DMS 273 treated with DMSO at 0.1 percent for 48 hours (cell line): ENCODE data around the gene AGAP3.
A peak's percentile ranks its signal among the peaks of the same experiment; 100 is the strongest.

Source experiments
- DNase-seq: peaks from one replicate; lab custom pipeline; 2025; lab: John Stamatoyannopoulos, UW

AGAP3 gene

DNA sequence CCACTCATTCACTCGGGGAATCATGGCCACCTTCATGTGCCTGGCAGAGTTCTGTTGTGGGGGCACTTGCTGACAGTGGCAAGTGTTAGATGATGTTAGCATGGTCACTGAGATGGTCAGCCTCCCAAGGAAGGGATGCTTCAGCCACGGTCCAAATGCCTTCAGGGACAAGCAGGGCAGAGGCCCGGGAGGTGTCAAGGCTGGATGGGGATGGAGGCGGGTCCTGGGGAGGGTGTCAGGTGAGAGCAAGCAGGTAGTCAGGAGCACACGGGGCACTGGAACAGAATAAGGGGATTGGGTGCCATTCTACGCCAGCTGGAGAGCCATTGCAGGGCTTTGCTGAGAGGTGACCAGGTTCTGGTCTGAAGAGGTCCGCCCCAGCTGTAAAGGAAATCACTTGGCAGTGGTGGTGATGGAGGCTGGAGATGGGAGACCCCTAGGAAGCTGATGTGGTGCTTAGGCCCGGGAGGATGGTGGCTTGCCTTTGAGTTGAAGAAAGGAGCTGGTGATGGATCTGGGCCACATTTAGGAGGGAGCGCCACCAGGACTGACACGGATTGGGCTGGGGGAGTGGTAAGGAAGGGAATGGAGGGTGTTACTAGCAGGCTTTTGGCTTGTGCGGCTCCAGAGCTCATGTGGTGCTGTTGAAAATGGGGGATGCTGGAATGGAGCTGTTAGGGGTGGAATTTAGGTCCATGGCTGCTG is 24.1 kb downstream of the AGAP3 start:
- peak; percentile 24 for DNase-seq

DNA sequence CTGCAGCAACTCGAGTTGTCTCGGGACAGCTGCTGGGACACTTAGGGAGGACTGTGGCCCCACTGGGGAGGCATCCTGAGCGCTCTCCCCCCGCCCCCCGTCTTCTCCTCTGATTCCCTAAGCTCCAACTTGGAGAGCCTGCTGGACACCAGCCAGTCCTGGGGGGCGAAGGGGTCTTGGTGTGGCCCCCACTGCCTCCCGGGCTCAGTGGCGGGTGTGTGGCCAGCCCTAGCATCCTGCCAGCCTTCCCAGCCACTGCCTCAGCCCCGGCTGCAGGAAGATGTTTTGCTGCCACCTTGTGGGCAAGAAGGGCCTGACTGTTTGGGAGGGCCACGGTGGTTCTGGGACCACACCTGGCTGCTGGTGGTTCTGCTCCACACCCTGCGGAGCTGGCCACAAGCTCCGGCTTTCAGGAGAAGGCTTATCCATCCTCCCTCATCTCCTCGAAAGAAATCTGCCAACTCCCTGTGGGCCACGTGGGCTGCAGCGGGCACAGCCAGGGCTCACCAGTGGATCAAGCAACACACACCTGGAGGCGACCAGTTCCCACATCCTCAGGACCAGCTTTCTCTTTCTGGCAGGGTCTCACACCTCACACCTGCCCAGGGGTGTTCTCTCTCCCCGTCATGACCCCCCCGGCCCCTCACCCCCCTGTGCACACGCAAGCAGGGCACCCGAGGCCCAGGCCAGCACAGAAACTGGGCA is 24.8 kb downstream of the AGAP3 start:
- no peak for DNase-seq

DNA sequence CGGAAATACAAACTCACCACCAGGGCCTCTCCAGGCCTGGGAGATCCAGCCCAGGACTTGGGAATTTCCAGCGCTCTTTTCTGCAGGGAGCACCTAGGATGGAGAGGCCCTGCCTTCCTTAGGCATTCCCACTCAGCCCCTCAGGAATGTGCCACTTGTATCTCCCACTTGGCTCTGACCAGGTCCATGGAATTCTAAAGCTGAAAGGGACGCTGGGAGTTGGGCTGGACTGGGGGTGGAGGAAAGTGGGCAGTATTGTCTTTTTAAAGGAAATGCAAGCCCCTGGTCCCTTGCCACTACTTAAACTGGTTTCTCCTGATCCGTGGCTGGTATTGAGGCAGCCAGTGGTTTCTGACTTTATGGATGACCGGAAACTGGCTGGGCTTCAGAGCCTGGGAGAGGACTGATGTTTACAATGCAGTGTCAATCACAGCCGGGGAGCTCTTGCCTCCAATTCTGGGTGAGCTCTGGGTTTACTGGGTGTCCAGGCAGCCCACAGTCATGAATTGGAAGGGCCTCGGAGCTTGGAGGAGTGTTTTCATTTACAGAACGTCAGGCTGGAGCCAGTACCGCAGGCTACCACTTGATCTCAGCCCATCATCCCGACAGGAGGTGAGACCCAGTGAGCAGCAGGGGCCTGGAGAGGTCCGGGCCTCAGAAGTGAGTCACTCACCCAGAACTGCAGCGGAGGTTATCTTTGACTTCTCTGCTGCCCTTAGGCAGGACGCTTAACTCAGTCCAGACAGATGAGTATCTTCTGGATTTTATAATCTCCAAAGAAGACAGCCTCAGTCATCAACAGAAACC is 27.3 kb downstream of the AGAP3 start:
- no peak for DNase-seq

DNA sequence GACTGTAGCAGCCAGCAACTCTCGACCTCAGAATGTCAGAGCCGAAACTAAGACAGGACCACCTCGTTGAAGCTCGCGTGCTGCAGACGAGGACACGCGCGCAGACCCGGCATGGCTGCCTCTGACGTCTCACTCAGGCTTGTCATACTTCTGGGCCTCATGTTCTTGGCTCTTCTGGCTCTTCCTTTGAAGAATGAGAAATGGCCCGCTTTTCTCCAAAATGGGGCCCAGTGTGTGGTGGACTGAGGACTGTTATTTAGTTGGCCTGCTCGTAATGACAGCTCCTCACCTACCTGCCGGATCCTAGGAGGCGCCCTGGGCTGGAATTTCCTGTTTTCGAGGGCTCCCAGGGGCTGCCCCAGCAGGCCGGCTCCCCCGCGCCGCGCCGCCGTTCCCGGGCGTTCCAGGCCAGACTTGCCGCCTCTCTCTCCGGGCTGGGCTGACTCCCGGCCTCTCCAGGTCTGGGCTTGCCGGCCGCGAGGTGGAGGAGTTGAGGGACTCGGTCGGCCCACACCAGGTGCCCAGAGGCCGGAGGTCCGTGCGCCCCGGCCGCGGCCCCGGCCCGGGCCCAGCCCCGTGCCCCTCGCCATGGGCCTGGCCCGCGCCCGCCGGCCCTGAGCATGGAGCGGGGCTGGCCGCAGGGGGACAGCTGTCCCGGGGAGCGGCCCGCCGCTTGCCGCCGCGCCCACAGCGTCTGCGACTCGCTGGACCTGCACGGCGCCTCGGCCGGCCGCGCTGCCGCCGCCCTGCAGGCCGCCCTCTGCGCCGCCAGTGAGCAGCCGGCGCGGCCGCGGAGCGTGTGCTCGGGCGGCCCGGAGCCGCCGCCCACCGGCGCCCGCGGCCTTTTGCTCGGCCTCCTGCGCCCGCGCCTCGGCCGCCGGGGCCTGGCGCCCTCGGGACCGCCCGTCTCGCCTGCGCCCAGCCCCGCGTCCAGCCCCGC is 28.1 kb downstream of the AGAP3 start:
- DNase-seq: no peak

DNA sequence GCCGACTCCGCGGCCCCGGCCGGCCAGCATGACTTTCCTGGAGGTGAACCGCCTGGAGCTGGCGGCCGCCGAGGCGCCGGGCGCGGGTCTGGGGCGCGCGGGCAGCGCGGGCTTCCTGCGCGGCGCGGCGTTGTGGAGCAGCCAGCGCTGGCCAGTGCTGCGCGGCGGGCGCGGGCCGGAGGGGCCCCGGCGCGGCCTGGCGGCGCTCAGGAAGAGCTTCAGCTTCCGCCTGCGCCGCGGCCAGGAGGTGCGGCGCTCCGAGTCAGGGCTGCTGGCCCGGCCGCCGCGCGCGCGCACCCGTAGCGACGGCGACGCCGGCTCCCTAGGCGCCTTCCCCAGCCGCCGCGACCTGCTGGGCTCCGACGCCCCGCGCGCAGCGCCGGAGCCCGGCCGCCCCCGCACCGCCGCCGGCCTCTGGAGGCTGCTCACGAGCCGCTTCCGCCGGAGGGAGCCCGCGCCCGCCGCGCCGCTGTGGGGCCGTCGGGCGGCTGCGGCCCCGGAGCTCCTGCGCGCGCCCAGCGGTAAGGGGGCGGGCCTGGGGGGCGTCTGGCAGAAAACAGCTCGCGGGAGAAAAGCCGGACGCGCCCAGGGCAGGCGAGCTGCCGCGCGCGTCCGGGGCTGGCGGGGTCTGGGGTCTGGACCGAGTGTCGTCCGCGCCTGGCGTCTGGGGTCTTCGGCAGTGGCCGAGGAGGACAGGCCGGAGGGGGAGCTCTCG is 29.0 kb downstream of the AGAP3 start:
- DNase-seq: no peak

DNA sequence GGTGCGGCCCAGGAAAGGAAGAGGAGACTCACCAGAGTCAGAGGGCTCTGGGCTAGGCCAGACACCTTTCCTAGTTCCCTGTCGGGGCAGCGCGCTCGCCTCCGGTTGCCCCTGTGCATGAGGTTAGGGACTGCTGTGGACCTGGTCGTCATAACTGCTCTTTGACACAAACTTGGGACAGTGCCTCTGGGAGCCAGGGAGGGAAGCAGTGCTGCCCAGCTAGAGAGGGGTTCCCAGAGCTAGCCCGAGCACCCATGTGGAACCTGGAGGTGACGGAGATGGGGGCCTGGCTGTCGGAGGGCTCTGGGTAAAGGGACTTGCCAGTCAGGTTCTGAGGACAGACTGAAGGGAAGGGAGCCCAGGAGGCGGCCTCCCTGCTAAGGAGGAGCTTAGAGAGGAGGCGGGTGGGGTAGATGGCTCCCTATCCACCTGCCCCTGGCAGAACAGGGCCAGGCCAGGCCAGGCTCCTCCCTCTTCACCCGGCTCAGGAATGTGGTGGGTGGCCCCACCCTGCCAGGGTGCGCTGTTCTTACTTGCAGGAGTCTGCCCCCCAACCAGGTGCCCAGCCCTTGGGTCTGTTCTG is 29.7 kb downstream of the AGAP3 start:
- no peak for DNase-seq

DNA sequence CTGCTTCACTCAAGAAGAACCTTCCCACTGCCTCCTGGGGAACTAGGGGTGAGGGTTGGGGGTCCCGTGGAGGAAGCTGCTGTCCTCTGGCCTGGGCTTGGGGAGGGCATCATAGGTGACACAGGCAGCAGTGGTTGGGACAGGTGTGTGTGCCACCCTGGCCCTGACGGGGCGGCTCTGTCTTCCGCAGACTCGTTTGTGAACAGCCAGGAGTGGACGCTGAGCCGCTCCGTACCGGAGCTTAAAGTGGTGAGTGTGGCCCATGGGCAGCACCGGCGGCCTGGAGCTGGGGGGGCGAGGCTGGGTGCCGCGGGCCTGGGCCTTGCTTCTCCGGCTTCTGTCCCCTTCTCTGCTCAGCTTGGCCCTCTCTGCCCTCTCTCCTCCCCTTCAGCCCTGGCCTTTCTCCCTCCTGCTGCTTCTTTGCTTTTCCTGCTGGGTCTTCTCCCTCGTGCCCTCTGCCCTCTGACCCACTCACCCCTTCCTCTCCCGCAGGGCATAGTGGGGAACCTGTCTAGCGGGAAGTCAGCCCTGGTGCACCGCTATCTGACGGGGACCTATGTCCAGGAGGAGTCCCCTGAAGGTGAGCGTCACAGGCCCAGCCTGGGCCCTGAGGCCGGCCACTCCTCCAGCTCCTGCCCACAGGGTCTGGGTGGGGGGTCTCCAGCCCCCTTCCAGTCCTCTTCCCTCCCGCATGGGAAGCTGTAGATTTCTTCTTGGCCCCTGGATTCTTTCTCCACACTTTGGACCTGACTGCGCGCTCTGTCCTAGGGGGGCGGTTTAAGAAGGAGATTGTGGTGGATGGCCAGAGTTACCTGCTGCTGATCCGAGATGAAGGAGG is 30.5 kb downstream of the AGAP3 start:
- no peak for DNase-seq

DNA sequence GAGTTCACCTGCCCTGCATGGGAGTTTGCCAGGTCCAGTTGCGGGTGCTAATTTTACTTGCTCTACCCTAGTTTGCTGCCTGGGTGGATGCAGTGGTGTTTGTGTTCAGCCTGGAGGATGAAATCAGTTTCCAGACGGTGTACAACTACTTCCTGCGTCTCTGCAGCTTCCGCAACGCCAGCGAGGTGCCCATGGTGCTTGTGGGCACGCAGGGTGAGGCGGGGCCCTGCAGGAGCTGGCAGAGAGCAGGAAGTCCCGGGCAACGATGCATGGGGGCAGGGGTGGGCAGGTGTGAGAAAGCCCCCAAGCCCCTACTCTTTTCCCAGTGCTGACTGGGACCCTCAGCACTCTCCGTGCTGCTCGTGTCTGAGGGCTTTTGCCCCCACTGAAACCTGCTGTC is 31.3 kb downstream of the AGAP3 start:
- no peak for DNase-seq

DNA sequence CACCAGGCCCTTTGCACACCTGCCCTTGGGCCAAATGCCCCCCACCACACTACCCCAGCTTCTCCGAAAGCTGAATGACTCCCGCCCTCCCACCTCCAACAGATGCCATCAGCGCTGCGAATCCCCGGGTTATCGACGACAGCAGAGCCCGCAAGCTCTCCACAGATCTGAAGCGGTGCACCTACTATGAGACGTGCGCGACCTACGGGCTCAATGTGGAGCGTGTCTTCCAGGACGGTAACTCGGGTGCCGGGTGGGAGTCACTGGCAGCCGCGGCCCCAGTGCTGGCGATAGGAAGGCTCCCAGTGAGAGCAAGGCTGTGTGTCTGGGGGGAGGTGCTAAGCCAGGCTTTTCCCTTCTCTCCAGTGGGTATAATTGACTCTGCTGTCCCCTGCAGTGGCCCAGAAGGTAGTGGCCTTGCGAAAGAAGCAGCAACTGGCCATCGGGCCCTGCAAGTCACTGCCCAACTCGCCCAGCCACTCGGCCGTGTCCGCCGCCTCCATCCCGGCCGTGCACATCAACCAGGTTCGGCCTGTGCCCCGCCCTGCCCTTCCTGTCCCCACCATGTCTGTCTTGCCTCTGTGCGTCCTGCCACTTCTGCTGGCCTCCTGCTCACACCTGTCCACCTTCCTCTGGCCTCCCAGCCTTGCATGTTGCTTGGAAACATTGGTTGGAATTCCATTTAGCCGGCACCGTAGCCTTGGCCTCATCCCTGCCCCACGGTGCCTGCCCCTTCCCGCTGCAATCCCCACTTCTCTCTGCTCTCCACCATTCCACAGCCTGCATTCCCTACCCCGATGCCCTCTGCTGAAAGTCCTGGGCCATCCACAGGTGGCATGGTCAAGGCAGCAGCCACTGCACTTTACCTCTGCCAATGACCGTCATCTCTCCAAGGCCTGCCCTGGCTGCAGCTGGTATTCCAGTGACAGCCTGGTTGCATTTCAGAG is 32.1 kb downstream of the AGAP3 start:
- DNase-seq: no peak

DNA sequence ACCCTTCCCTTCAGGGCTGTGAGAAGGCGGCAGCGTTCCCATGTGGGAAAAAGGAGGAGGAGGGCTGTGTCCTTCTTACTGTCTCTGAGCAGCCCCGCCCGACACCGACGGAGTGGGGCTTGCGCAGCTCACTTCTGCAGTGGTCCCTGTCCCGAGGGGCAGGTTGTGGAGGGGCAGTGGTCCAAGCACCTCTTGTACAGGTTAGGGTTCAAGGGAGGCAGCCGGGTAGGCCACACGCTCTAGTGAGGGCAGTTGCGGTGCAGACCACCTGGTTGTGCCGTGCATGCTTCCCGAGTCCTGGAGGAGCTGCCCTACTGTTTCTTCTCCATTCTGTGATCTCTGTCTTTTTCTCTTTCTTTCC is 32.8 kb downstream of the AGAP3 start:
- DNase-seq: no peak

DNA sequence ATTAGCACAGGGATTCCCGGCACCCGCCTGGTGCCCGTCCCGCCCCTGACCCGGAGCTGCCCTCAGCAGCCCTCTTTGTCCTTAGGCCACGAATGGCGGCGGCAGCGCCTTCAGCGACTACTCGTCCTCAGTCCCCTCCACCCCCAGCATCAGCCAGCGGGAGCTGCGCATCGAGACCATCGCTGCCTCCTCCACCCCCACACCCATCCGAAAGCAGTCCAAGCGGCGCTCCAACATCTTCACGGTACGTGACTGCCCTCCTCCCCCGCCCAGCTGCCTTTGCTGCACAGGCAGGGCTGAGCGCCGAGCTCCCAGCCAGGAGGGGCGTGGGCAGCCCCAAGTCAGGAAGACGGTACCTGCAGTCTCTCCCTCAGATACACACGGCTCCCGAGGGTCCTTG is 33.6 kb downstream of the AGAP3 start:
- DNase-seq: no peak

DNA sequence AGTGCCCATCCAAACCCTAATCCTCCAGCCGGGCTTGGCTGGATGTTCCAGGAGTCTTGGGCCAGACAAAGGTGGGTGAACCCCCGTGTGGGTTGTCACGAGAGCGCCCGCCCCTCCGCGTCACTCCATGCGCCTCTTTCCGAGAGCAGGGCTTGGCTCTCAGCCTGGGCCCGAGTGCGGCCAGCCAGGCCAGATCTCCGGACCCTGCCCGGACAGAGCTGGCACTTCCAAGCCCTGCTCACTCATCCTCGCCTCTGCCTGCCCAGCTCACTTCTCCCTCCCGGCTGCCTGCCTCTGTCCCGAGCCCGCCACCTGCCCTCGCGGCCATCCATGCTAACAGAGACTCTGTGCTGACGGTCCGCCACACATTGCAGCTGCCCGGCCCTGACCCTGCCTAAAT is 34.6 kb downstream of the AGAP3 start:
- no peak for DNase-seq

DNA sequence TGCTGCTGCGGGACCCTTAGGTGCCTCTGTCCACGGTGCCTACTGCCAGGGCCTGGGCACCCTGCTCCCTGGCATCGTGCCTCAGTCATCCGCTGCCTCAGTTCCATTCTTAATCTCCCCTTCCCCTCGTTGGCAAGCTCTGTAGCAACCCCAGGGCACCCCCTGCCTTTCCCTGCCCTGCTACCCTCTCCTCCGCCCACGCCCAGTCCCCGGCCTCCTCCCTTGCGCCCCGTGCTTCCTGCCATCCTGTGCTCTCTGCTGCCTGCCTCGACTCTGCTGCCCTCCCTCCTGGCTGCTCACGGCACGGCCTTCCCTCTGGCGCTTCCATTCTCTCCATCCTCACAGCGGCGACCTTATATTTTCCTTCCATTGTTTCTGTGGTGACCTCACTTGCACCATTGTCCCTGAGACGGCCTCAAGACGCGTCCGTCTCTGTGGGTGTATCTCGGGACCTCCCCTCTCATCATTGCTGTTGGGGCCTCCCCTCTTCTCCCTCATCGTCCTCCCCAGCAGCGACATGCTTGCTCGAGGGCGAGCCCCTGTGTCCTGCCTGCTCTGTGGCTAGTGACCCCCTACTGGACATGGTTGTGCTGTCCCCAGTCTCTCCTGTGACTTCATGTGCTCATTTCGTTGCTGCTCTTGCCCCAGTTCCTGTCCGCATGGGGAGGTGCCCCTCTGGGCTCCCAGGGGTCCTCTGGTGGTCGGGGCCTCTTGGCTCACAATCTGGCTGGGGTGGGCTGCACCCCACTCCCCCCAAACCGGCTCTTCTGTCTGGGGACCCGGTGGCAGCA is 35.3 kb downstream of the AGAP3 start:
- DNase-seq: no peak

DNA sequence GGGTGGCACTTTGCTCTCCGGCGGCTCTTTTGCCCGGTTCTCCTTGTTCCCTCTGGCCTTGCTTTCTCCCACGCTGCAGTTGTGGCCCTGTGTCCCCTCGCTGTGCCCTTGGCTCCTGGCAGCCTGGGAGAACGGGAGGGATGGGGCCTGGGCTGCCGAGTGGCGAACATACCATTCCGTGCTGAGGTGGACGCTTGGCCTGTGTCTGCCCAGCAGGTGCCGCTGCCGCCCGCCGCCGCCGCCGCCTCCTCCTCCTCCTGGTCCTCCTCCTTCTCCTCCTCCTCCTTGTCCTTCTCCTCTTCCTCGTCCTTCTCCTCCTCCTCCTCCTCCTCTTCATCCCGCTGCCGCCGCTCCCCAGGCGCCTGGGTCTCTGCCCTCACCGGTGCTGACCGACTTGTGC is 36.0 kb downstream of the AGAP3 start:
- no peak for DNase-seq

DNA sequence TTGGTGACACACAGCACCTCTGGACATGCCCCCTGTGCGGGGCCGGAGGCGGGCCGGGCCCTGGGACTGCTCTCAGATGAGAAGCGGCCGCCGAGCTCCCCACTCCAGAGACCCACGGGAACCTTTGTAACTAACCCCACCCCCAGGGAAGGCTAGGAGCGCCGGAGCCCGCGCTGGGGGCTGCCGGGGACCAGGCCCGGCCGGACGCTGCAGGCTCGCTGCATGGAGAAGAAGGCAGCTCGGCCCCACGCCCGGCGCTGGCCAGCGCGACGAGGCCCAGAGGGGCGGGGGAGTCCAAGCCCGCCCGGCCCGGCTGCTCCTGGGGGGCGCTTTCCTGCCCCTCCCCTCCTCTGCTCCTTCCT is 36.5 kb downstream of the AGAP3 start:
- DNase-seq: no peak

DNA sequence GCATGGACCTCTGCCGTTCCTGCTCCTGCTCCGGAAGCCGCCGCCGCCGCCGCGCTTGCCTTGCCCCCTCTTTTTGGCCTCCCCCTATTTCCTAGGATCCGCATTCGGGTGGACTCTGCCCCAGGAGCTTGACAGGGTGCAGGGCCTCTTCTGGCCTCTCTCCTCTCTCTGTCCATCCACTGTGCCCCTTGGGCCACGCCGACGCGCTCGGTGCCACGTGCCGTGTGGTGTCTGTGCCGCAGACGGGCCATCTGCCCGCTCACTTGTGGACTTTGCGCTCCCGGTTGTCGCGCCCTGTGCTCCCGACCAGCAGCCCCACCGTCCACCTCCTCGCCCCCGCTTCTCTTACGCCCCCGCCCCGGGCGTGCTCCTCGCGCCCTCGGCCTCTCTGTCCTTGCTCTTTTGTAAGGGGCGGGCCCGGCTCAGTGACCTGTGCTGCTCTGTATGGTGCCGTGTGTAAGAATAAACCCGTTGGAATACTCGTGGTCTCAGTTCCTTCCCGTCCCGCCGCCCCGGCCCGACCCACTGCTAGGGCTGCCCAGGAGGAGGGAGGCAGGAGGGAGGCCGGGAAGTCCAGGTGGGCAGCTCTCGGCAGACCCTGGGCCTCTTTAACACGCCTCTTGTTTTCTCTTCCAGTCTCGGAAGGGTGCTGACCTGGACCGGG is 37.0 kb downstream of the AGAP3 start:
- no peak for DNase-seq

DNA sequence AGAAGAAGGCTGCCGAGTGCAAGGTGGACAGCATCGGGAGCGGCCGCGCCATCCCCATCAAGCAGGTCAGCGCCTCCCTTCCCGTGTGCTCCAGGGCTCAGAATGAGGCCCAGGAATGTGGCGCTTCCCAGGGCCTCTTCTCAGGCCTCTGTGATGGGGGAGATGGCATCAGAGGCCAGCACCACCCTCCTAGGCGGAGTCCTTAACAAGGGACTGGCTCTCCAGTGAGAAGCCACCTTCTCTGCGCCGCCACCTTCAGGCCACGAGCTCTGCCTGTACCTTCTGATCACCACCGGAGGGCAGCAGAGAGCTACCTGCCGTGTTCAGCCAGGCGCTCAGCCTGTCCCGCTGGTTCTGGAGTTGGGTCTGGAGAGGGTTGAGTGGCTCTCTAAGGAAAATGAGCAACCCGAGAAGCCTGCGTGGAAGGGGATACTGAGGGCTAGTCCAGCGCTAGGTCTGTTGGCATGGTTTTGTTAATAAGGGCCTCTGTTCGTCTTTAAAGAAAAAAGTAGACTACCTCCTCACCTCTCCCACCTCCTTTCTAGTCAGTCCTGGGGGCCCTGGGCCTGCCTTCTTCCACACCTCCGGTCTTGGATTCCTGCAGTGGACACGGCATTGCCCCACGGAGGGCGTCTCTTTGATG is 37.7 kb downstream of the AGAP3 start:
- peak; percentile 64 for DNase-seq
